ENCODE measurements around the gene PAM16.
"Not testable (repeated sequence)": the region's sequence is repeated elsewhere in the genome, so short reads cannot be mapped to it uniquely, and the experiment has no call there.

PAM16 gene
- total RNA-seq, result 0.21 to 2.6 (median 1.0) reads per million in 17 experiments

- peak; percentile 98 to 99 (median 99) for DNase-seq
Measured at GRCh38 chr16:4350787-4351659, at the start of gene PAM16. Gene PAM16, minus strand, starts transcription at chr16:4351321. Its CDS starts 87 bp downstream, at chr16:4351234.

GRCh38 chr16:4399001-4399730, 48.0 kb upstream of the PAM16 start:
- peak in 2 of 4 experiments; percentile 43 to 63 for DNase-seq

GRCh38 chr16:4395055-4395726, 44.1 kb upstream of the PAM16 start:
- DNase-seq, result no peak

- not testable (repeated sequence) for DNase-seq
Measured at GRCh38 chr16:4393850-4394249, 42.7 kb upstream of the PAM16 start.

- DNase-seq, result no peak
Measured at GRCh38 chr16:4393240-4393600, 42.1 kb upstream of the PAM16 start.

GRCh38 chr16:4392382-4393239, 41.5 kb upstream of the PAM16 start:
- no peak for DNase-seq

- no peak for DNase-seq
Measured at GRCh38 chr16:4391631-4392381, 40.7 kb upstream of the PAM16 start.

GRCh38 chr16:4390266-4391260, 39.4 kb upstream of the PAM16 start:
- DNase-seq, result no peak

GRCh38 chr16:4389051-4389955, 38.2 kb upstream of the PAM16 start:
- DNase-seq, result no peak

- no peak for DNase-seq
Measured at GRCh38 chr16:4388271-4389021, 37.3 kb upstream of the PAM16 start.

GRCh38 chr16:4387781-4388180, 36.7 kb upstream of the PAM16 start:
- no peak for DNase-seq

GRCh38 chr16:4386951-4387565, 35.9 kb upstream of the PAM16 start:
- DNase-seq, result no peak

- no peak for DNase-seq
Measured at GRCh38 chr16:4386451-4386805, 35.3 kb upstream of the PAM16 start.

- DNase-seq, result no peak
Measured at GRCh38 chr16:4385789-4386450, 34.8 kb upstream of the PAM16 start.

GRCh38 chr16:4385066-4385788, 34.1 kb upstream of the PAM16 start:
- DNase-seq, result no peak

GRCh38 chr16:4384509-4384942, 33.4 kb upstream of the PAM16 start:
- DNase-seq, result no peak

Data from suppressor macrophage (primary cell).